C4-2B (cell line): Measurements from ENCODE around the gene SMIM5.

ENCODE experiments used
- H3K27ac ChIP-seq: fragments of 450-650 bp; 2 replicates; pipeline ENCODE4 v1.5.1; 2017
- ZFX ChIP-seq: fragments of 450-650 bp; IDR thresholded peaks from 2 replicates; pipeline ENCODE4 v1.6.1; 2017
- TF ChIP-seq, protein P1 (sequence below): fragments of 450-650 bp; conservative IDR thresholded peaks from 2 replicates; pipeline ENCODE4 v1.5.1; 2017; ENCODE audit warnings: mild to moderate bottlenecking

The SMIM5 gene

DNA sequence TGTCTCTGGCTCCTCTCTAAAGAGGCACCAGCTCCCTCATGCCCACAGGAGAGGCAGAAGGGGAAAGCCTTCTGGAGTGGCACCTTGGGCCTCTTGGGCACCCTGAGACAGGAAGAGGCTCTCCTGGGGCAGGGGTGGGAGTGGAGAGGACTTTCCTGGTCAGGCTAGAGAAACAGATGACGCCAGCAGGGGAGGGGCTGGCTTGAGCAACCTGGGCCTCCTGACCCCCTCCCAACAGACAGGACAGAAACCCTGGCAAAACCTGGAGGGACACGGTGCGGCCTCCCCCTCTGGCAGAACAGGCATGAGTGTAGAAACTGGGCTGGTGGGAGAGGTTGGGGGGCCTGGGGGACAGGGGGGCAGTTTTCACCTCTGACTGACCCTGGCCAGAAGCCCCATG is 6.1 kb downstream of the SMIM5 start:
- TF ChIP-seq, protein P1, sequence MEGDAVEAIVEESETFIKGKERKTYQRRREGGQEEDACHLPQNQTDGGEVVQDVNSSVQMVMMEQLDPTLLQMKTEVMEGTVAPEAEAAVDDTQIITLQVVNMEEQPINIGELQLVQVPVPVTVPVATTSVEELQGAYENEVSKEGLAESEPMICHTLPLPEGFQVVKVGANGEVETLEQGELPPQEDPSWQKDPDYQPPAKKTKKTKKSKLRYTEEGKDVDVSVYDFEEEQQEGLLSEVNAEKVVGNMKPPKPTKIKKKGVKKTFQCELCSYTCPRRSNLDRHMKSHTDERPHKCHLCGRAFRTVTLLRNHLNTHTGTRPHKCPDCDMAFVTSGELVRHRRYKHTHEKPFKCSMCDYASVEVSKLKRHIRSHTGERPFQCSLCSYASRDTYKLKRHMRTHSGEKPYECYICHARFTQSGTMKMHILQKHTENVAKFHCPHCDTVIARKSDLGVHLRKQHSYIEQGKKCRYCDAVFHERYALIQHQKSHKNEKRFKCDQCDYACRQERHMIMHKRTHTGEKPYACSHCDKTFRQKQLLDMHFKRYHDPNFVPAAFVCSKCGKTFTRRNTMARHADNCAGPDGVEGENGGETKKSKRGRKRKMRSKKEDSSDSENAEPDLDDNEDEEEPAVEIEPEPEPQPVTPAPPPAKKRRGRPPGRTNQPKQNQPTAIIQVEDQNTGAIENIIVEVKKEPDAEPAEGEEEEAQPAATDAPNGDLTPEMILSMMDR: no peak
- TF ChIP-seq ZFX: no peak

DNA sequence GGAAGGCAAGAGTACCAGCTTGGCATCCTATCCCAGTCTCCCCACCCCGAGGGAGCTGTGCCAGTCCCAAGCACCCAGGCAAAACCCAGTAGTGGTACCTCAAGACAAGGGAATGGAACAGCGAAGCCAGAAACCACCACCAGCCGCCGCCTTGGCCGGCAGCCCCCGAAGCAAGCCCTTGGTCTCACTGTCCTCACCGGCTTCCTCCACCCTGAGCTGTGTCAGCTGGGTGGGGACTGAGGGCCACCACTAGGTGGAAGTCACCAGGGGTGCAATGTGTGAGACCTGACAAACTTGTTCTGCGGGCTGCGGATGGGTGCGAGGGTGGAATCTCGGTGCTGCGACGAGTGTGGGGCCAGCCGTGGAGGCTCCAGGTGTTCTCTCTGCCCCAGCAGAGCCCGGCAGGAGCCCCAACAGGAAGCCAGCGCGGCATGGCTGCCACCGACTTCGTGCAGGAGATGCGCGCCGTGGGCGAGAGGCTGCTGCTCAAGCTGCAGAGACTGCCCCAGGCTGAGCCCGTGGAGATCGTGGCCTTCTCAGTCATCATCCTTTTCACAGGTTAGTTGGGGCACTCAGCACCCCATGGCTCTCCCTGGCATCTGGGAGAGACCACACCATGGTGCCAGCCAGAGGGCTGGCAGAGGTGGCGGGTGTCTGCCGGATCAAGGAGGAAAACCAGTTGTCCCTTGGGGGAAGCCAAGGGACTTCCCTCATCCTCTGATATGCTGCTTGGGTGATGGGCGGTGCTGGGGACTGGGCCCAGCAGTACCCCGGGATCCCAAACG is 6.7 kb downstream of the SMIM5 start:
- peak overlapping the region; percentile 12 for H3K27ac ChIP-seq
- no peak for TF ChIP-seq ZFX
- TF ChIP-seq, protein P1: no peak; the same call in 1 of the 2 replicates

More for the DNA sequence above, 6.1 kb downstream of the SMIM5 start:
- H3K27ac ChIP-seq: no peak overlapping the region; the same call in 1 of the 2 replicates

DNA sequence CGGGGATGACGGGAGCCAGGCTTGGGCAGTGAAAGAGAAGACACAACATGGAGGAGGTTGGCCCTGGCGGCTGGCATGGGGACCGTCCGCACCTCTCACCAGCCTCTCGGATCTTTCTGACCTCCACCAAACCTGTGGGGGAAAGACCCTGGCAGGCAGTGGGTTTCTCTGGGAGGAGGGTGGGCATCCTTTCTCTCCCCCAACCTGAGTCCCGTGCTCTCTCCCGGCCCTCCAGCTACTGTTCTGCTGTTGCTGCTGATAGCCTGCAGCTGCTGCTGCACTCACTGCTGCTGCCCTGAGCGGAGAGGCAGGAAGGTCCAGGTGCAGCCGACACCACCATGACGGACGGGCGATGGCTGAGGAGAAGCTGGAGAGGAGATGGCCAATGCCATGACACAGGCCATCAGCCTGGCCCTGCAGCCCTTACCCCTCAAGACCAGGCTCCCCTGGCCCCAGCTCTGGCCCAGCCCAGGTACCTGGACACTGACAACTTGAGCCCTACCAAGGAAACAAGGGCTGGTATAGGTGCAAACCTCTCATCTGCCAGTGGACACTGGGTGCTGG is 7.4 kb downstream of the SMIM5 start:
- no peak overlapping the region; the same call in 1 of the 2 replicates for H3K27ac ChIP-seq
- no peak for TF ChIP-seq ZFX

DNA sequence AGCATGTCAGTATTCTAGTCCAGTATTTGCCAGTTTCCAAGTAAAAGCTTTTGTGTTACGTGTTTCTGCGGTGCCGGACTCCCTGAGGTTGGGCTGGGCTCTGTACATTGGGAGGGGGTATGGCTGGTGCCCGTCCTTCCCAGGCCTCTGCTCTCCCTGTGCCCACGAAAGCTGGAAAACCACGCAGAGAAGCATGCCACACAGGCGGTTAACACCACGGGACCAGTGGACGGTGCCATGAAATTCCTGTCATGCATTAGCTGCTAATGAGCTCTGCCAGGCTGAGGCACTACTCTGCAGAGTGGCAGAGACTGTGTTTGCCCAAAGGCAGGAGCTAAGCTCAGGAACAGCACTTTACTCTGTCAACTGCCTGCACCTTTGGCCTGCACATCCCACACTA is 8.1 kb downstream of the SMIM5 start:
- TF ChIP-seq, protein P1: no peak
- TF ChIP-seq ZFX: no peak
- no peak overlapping the region for H3K27ac ChIP-seq

DNA sequence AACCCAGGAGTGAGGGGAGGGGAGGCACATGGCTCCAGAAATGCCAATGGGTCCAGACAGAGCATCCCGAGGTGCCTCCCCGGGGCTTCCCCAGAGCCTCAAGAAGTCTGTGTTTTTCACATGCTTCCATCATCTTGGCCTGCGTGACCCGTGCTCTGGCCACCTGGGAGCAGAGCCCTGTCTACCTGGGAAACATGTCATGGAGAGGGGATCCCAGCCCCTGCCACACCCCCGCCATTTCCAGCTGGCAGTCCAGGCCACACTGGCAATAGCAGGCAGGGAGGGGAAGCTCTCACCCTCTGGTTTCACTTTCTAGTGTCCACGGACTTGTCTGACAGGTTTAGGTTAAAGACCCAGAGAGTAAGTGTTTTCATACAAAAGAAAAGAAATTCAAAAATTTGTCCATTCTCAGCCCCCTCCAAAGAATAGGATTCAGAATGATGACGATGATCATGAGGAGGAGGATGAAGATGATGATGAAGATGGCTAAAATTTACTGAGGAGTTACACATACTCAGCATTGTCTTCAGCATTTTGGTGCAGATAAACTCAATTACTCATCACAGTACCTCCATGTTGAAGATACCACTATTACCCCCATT is 9.0 kb downstream of the SMIM5 start:
- no peak for TF ChIP-seq ZFX
- TF ChIP-seq, protein P1: no peak
- H3K27ac ChIP-seq: no peak overlapping the region

DNA sequence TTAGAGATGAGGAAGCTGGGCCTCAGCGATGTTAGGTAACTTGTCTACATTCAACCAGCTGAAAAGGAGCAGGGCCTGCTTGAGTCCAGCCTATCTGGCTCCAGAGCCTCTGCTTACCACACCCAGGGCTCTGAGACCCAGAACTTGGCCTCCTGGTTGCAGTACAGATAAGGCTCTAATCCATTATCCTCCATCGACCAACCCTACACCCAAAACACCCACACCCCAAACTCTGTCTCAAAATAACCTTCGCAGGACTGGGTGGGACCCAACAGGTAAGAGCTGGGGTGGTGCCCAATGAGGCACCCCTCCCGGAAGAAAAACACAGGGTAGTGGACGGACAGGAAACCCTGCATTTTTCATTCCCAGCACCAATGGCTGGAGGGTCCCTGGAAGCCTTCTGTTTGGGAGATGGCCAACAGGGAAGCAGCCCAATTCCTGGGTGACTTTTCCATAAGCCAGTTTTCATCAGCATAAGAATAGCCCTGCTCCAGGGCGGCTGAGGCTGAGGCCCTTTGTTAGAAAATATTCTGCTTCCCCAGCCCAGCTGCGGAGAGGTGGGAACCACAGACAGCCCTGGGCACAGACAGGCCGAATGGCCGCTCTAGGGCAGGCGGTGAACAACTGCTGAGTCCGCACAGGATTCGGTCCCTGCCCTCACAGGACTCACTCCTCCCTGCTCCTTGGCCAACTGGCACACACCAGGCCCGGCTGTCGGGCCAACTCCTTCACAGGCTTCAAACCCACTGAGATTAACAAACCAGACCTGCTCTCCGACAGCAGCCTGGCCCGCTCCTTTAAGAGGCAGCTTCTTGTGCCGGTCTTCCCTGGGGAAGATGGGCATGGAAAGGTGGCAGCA is 9.8 kb downstream of the SMIM5 start:
- TF ChIP-seq, protein P1: no peak
- TF ChIP-seq ZFX: no peak
- no peak overlapping the region for H3K27ac ChIP-seq

DNA sequence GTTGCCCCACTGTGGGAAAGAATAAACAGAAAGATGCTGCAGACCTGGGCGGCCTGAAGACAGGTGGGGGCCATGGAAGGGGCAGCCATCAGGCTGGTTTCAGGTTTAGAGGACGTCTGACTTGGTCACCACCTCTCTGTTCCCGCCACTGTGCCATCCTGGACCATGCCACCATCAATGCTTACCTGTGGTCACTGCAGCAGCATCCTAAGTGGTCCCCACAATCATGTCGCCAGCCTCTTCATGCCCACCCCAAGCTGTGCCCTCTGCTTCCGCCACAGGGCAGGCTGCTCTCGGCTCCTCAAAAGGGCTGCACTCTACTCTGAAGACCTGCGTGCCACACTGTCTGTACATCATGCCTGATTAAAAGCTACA is 10.4 kb downstream of the SMIM5 start:
- TF ChIP-seq, protein P1: no peak
- H3K27ac ChIP-seq: no peak overlapping the region
